Adrenal gland (tissue), 5 donors: ENCODE results near the gene SOX10.

Source experiments
- CTCF ChIP-seq, 6 experiments: fragments of 450-650 bp in 4 of 6; fragments of 200-600 bp in 2 of 6; sonication (generic) in 1 of 6; IDR thresholded peaks; 1 replicate in 5 of 6; 2 replicates in 1 of 6; pipeline versions ENCODE4 v1.5.1 to v1.8.0; 2016 to 2021; ENCODE audit warnings: antibody characterized with exemption in 6 of 6, mild to moderate bottlenecking in 2 of 6, moderate library complexity in 1 of 6
- POLR2A ChIP-seq, 2 donors: fragments of 450-650 bp; IDR thresholded peaks; one replicate each; pipeline ENCODE4 v1.6.1; 2017; ENCODE audit warnings: antibody characterized with exemption in 2 of 2, mild to moderate bottlenecking in 2 of 2, moderate library complexity in 1 of 2
- donor health status: DM: no; HTN: no; CAD: no.

GRCh38 chr22:37996079-37996478, 11.7 kb upstream of the SOX10 start:
- TF ChIP-seq CTCF (IDR thresholded peaks at IDR 0.05) (no peak), POLR2A (IDR thresholded peaks at IDR 0.05) (no peak)
